ENCODE data around the gene C2CD3.
"Not testable (repeated sequence)": the region's sequence is repeated elsewhere in the genome, so short reads cannot be mapped to it uniquely, and the experiment has no call there.

C2CD3 gene

GRCh38 chr11:74141241-74141695 lies 29.5 kb downstream of the C2CD3 start:
- no peak overlapping the region for H3K27ac ChIP-seq (ENCODE audit: insufficient read depth, low read depth, low read length, poor library complexity, severe bottlenecking)
- peaks cover 4% of the 10 kb centered on the region for H3K36me3 ChIP-seq (ENCODE audit: control insufficient read depth, insufficient read depth, low read length)
- no peaks in the 10 kb centered on the region for H3K27me3 ChIP-seq (ENCODE audit: control insufficient read depth, insufficient read depth, low read length, poor library complexity, severe bottlenecking)
- H3K9me3 ChIP-seq (ENCODE audit: control insufficient read depth, low read length) = no peaks in the 10 kb centered on the region
- no peaks in the 10 kb centered on the region for H3K4me1 ChIP-seq (ENCODE audit: control insufficient read depth, insufficient read depth, low read length)
- no peak overlapping the region for H3K4me3 ChIP-seq (ENCODE audit: insufficient read depth, low read depth, low read length)
- WGBS, 2 experiments = 86 to 89% methylated on average over 2 of the region's 2 CpGs

- not testable (repeated sequence) for H3K36me3 ChIP-seq (ENCODE audit: control insufficient read depth, insufficient read depth, low read length); H3K27me3 ChIP-seq (ENCODE audit: control insufficient read depth, insufficient read depth, low read length, poor library complexity, severe bottlenecking); H3K27ac ChIP-seq (ENCODE audit: insufficient read depth, low read depth, low read length, poor library complexity, severe bottlenecking); H3K4me3 ChIP-seq (ENCODE audit: insufficient read depth, low read depth, low read length); H3K9me3 ChIP-seq (ENCODE audit: control insufficient read depth, low read length); H3K4me1 ChIP-seq (ENCODE audit: control insufficient read depth, insufficient read depth, low read length)
- 96 to 100% methylated on average over 1 of the region's 1 CpG for WGBS, 2 experiments
Measured at GRCh38 chr11:74139919-74140431, 30.8 kb downstream of the C2CD3 start.

- Histone ChIP-seq H3K36me3 (ENCODE audit: control insufficient read depth, insufficient read depth, low read length) (peaks cover 6% of the 10 kb centered on the region), H3K9me3 (ENCODE audit: control insufficient read depth, low read length) (no peaks in the 10 kb centered on the region), H3K4me1 (ENCODE audit: control insufficient read depth, insufficient read depth, low read length) (no peaks in the 10 kb centered on the region), H3K4me3 (ENCODE audit: insufficient read depth, low read depth, low read length) (no peak overlapping the region), H3K27me3 (ENCODE audit: control insufficient read depth, insufficient read depth, low read length, poor library complexity, severe bottlenecking) (no peaks in the 10 kb centered on the region), H3K27ac (ENCODE audit: insufficient read depth, low read depth, low read length, poor library complexity, severe bottlenecking) (peak overlapping the region; percentile 45)
- WGBS, 2 experiments = 95% methylated on average over 5 to 6 of the region's 6 CpGs
Measured at GRCh38 chr11:74139151-74139918, 31.5 kb downstream of the C2CD3 start.

DNA sequence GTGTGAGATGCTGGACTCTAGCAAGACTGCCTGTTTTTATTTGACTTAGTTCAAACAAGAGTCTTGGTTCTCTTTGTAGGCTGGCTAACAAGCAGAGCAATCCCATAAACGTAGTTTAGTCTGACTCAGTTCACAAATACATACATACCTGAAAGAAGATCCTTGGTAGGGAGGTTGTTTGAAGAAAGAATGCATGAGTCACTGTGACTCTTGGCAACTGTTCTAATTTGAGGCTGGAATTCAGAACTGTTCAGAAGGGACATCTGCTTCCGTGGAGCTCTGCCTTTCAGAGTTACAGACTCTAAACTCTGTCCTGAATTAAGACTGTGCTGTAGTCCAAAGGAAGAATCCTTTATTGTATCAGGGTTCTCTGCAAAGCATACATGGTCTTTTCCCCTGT lies 32.2 kb downstream of the C2CD3 start:
- Histone ChIP-seq H3K36me3 (ENCODE audit: control insufficient read depth, insufficient read depth, low read length) (peaks cover 6% of the 10 kb centered on the region), H3K4me1 (ENCODE audit: control insufficient read depth, insufficient read depth, low read length) (no peaks in the 10 kb centered on the region), H3K4me3 (ENCODE audit: insufficient read depth, low read depth, low read length) (no peak overlapping the region), H3K9me3 (ENCODE audit: control insufficient read depth, low read length) (no peaks in the 10 kb centered on the region), H3K27me3 (ENCODE audit: control insufficient read depth, insufficient read depth, low read length, poor library complexity, severe bottlenecking) (no peaks in the 10 kb centered on the region), H3K27ac (ENCODE audit: insufficient read depth, low read depth, low read length, poor library complexity, severe bottlenecking) (no peak overlapping the region)
- WGBS, 2 experiments = 75 to 81% methylated on average over 2 of the region's 2 CpGs

DNA sequence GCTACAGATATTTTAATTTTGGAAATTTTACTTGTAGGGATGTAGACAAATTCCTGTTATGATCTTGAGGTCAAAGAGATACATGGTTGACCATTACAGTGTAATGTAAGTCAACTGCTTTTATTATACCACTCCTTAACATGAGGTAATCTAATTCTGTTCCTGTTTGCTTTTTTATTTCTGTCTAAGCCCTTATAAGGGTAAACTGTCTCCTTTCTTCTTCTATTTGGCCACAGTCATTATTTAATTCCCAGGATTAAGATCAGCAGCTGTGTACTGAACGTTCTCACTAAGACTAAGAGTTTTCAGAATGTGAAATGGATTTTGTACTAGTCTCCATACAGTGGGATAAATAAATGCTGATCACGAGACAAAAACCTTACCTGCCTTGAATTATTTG lies 32.8 kb downstream of the C2CD3 start:
- Histone ChIP-seq H3K36me3 (ENCODE audit: control insufficient read depth, insufficient read depth, low read length) (peaks cover 6% of the 10 kb centered on the region), H3K9me3 (ENCODE audit: control insufficient read depth, low read length) (no peaks in the 10 kb centered on the region), H3K4me1 (ENCODE audit: control insufficient read depth, insufficient read depth, low read length) (no peaks in the 10 kb centered on the region), H3K27ac (ENCODE audit: insufficient read depth, low read depth, low read length, poor library complexity, severe bottlenecking) (no peak overlapping the region), H3K27me3 (ENCODE audit: control insufficient read depth, insufficient read depth, low read length, poor library complexity, severe bottlenecking) (no peaks in the 10 kb centered on the region), H3K4me3 (ENCODE audit: insufficient read depth, low read depth, low read length) (no peak overlapping the region)
- WGBS, 2 experiments = 92 to 96% methylated on average over 2 of the region's 2 CpGs

DNA sequence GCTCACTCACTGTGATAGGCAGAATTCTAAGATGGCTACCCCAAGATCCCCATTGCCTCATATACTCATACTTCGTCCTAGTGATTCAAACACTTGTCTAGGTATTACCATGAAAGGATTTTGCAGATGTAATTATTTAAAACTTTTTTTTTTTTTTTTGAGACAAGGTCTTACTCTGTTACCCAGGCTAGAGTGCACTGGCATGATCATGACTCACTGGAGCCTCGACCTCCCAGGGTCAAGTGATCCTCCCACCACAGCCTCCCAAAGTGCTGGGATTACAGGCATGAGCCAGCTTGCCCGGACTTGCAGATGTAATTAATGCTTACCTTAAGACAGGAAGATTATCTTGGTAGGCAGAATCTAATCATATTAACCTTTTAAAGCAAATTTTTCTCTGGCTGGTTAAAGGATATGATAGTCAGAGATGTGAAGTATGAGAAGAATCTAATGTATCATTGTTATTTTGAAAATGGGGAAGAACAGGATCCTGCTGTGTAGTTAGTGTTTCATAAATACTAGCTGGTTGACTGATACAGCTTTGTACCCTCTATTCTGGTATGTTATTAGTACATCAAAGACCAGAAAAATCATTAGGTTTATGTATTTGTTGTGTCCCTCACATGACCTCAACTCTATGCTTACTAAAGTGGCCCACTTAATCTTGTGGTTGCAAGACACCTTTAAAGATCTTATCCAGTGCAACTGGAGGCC lies 35.5 kb downstream of the C2CD3 start:
- no peaks in the 10 kb centered on the region for H3K4me1 ChIP-seq (ENCODE audit: control insufficient read depth, insufficient read depth, low read length)
- H3K27me3 ChIP-seq (ENCODE audit: control insufficient read depth, insufficient read depth, low read length, poor library complexity, severe bottlenecking) = no peaks in the 10 kb centered on the region
- H3K4me3 ChIP-seq (ENCODE audit: insufficient read depth, low read depth, low read length) = no peak overlapping the region
- peaks cover 26% of the 10 kb centered on the region for H3K36me3 ChIP-seq (ENCODE audit: control insufficient read depth, insufficient read depth, low read length)
- H3K9me3 ChIP-seq (ENCODE audit: control insufficient read depth, low read length) = no peaks in the 10 kb centered on the region
- 93 to 100% methylated on average over 2 to 3 of the region's 3 CpGs for WGBS, 2 experiments
- no peak overlapping the region for H3K27ac ChIP-seq (ENCODE audit: insufficient read depth, low read depth, low read length, poor library complexity, severe bottlenecking)

- H3K9me3 ChIP-seq (ENCODE audit: control insufficient read depth, low read length) = no peaks in the 10 kb centered on the region
- 92 to 96% methylated on average over 2 of the region's 3 CpGs for WGBS, 2 experiments
- no peak overlapping the region for H3K27ac ChIP-seq (ENCODE audit: insufficient read depth, low read depth, low read length, poor library complexity, severe bottlenecking)
- peaks cover 28% of the 10 kb centered on the region for H3K36me3 ChIP-seq (ENCODE audit: control insufficient read depth, insufficient read depth, low read length)
- no peak overlapping the region for H3K4me3 ChIP-seq (ENCODE audit: insufficient read depth, low read depth, low read length)
- H3K27me3 ChIP-seq (ENCODE audit: control insufficient read depth, insufficient read depth, low read length, poor library complexity, severe bottlenecking) = no peaks in the 10 kb centered on the region
- H3K4me1 ChIP-seq (ENCODE audit: control insufficient read depth, insufficient read depth, low read length) = no peaks in the 10 kb centered on the region
Measured at GRCh38 chr11:74134661-74135060, 36.1 kb downstream of the C2CD3 start.

- 95 to 98% methylated on average over 2 to 3 of the region's 3 CpGs for WGBS, 2 experiments
- H3K36me3 ChIP-seq (ENCODE audit: control insufficient read depth, insufficient read depth, low read length) = peaks cover 28% of the 10 kb centered on the region
Measured at GRCh38 chr11:74133436-74133835, 37.4 kb downstream of the C2CD3 start.

GRCh38 chr11:74132833-74133232 lies 38.0 kb downstream of the C2CD3 start:
- Histone ChIP-seq H3K4me1 (ENCODE audit: control insufficient read depth, insufficient read depth, low read length) (no peaks in the 10 kb centered on the region), H3K4me3 (ENCODE audit: insufficient read depth, low read depth, low read length) (no peak overlapping the region), H3K27me3 (ENCODE audit: control insufficient read depth, insufficient read depth, low read length, poor library complexity, severe bottlenecking) (no peaks in the 10 kb centered on the region), H3K9me3 (ENCODE audit: control insufficient read depth, low read length) (no peaks in the 10 kb centered on the region), H3K36me3 (ENCODE audit: control insufficient read depth, insufficient read depth, low read length) (peaks cover 28% of the 10 kb centered on the region), H3K27ac (ENCODE audit: insufficient read depth, low read depth, low read length, poor library complexity, severe bottlenecking) (no peak overlapping the region)
- 85 to 98% methylated on average over 3 of the region's 3 CpGs for WGBS, 2 experiments

More at GRCh38 chr11:74133436-74133835, 37.4 kb downstream of the C2CD3 start:
- Histone ChIP-seq H3K4me3 (ENCODE audit: insufficient read depth, low read depth, low read length) (no peak overlapping the region), H3K9me3 (ENCODE audit: control insufficient read depth, low read length) (no peaks in the 10 kb centered on the region), H3K27me3 (ENCODE audit: control insufficient read depth, insufficient read depth, low read length, poor library complexity, severe bottlenecking) (no peaks in the 10 kb centered on the region), H3K4me1 (ENCODE audit: control insufficient read depth, insufficient read depth, low read length) (no peaks in the 10 kb centered on the region), H3K27ac (ENCODE audit: insufficient read depth, low read depth, low read length, poor library complexity, severe bottlenecking) (no peak overlapping the region)

GRCh38 chr11:74129121-74129520 lies 41.7 kb downstream of the C2CD3 start:
- H3K27me3 ChIP-seq (ENCODE audit: control insufficient read depth, insufficient read depth, low read length, poor library complexity, severe bottlenecking); H3K27ac ChIP-seq (ENCODE audit: insufficient read depth, low read depth, low read length, poor library complexity, severe bottlenecking); H3K9me3 ChIP-seq (ENCODE audit: control insufficient read depth, low read length); H3K4me1 ChIP-seq (ENCODE audit: control insufficient read depth, insufficient read depth, low read length); H3K4me3 ChIP-seq (ENCODE audit: insufficient read depth, low read depth, low read length): not testable (repeated sequence)
- peaks cover 22% of the 10 kb centered on the region for H3K36me3 ChIP-seq (ENCODE audit: control insufficient read depth, insufficient read depth, low read length)
- 94 to 97% methylated on average over 27 to 29 of the region's 33 CpGs for WGBS, 2 experiments

Measured in ectodermal cell (in vitro differentiated cells).